ENCODE results near the gene OR7D2.

Gene OR7D2

GRCh38 chr19:9205501-9206113 is 26.8 kb downstream of the OR7D2 start:
- peak; percentile 24 to 63 for DNase-seq (ENCODE audit: low read depth in 2 of 2)

GRCh38 chr19:9219489-9219888 is 40.7 kb downstream of the OR7D2 start, which contains the start of gene OR7D4:
TSS of gene OR7D4 (minus strand) at chr19:9219589. CDS start at chr19:9214837, 4,752 bp downstream.
- DNase-seq (ENCODE audit: low read depth in 2 of 2), result no peak
